ENCODE results near the gene CYP26C1. TPM values are rescaled to one million over a fixed set of nuclear protein-coding genes. Genes with fewer than 3 reads are reported as not detected.

The CYP26C1 gene
- total and polyA plus RNA-seq, 9 of the 15 experiments (the other 6 are each of a cell fraction or from before 2014, with no cell fraction given) = 0.07 to 0.09 (median 0.07) TPM; not detected in 6

- no TSS peak for BruUV-seq (replicated peaks)
- FAIRE-seq = peak; percentile 91
- peaks cover 2 to 11% of the 10 kb centered on the region in 2 experiments; a peak in 3 of 5 replicates for H3K27me3 ChIP-seq (ENCODE audit: control insufficient read depth in 2 of 2, insufficient read depth in 2 of 2, low read length in 2 of 2)
- POLR2A ChIA-PET = interaction anchor here (0.9 kb wide), 1 partner anchor 280 kb away, joined by 3 read pairs; no protein-coding TSS in a partner anchor
- in situ Hi-C loops (cut with MboI) (no loop called here), intact Hi-C loops (cut with micrococcal nuclease) (loop anchor here (1.0 to 10.0 kb wide), 3 partner anchors 71 to 483 kb away; partner anchors contain the start of gene KIF11)
- no peak overlapping the region for H3K9ac ChIP-seq (ENCODE audit: insufficient read depth in 1 of 2, low read depth in 2 of 2, low read length in 2 of 2)
- 1% methylated on average over 5 of the region's 5 CpGs for WGBS (ENCODE audit: insufficient coverage, low coverage, missing lambda C conversion rate)
- no peak overlapping the region for H3K27ac ChIP-seq (ENCODE audit: extremely low read depth, low read depth, low read length)
- H4K20me1 ChIP-seq (replicated peaks; ENCODE audit: control insufficient read depth, insufficient read depth, low read length) = no peaks in the 10 kb centered on the region; the same call in 1 of the 2 replicates
- H3K9me1 ChIP-seq (ENCODE audit: control insufficient read depth, insufficient read depth, low read length) = peaks cover 2% of the 10 kb centered on the region
- no peaks in the 10 kb centered on the region for H3K36me3 ChIP-seq (ENCODE audit: control insufficient read depth, insufficient read depth, low read length)
- peak; percentile 35 to 78 (median 48) for DNase-seq (ENCODE audit: extremely low read depth in 1 of 4, low spot score in 3 of 4)
- H3K4me1 ChIP-seq (replicated peaks in 1 of 2; ENCODE audit: control insufficient read depth in 2 of 2, insufficient read depth in 2 of 2, low read length in 2 of 2) = peaks cover 16 to 25% of the 10 kb centered on the region in 2 experiments; a peak in 4 of 5 replicates
- ATAC-seq = peak; percentile 67
- no peak overlapping the region for H3K4me3 ChIP-seq
- peaks cover 2% of the 10 kb centered on the region; the same call in 1 of the 2 replicates for H3K9me3 ChIP-seq (replicated peaks; ENCODE audit: control insufficient read depth, insufficient read depth, low read depth, low read length)
- H3K79me2 ChIP-seq (ENCODE audit: control insufficient read depth, insufficient read depth, low read length) = no peaks in the 10 kb centered on the region
- no peak overlapping the region for H2AFZ ChIP-seq (ENCODE audit: low read depth, low read length)
- H3K4me2 ChIP-seq (ENCODE audit: insufficient read depth, low read length) = no peak overlapping the region; the same call in 1 of the 2 replicates
- CTCF ChIA-PET (ENCODE audit: low intra/inter-chr PET ratio) = interaction anchor here (0.5 to 0.6 kb wide), 2 partner anchors 274 to 291 kb away, joined by 3 to 7 read pairs; no protein-coding TSS in a partner anchor
- TF ChIP-seq LARP7 (IDR thresholded peaks at IDR 0.05) = no peak
- TF ChIP-seq ZNF766 (CRISPR knock-in tag; conservative IDR thresholded peaks at IDR 0.05) = peak; percentile 77
- TF ChIP-seq ZBTB33 (CRISPR knock-in tag; IDR thresholded peaks at IDR 0.05) = 0 out of 2 replicates have a peak, but pooled peaks have one; percentile 17
- no peak for TF ChIP-seq LCOR (CRISPR knock-in tag; IDR thresholded peaks at IDR 0.05)
- TF ChIP-seq PRMT5 (CRISPR knock-in tag; IDR thresholded peaks at IDR 0.05) = no peak
- peak; percentile 67 for TF ChIP-seq MAFG (tag; conservative IDR thresholded peaks at IDR 0.05)
- peak; percentile 58; the same call in 1 of the 2 replicates for TF ChIP-seq MEF2D (tag; conservative IDR thresholded peaks at IDR 0.05; ENCODE audit: low read depth)
- no peak for TF ChIP-seq HNRNPK (IDR thresholded peaks at IDR 0.05; ENCODE audit: low read depth, low read length, poor library complexity, severe bottlenecking)
- peak; percentile 58; the same call in 1 of the 2 replicates for TF ChIP-seq PYGO2 (tag; IDR thresholded peaks at IDR 0.05)
- TF ChIP-seq NONO (IDR thresholded peaks at IDR 0.05; ENCODE audit: low read depth in 2 of 2, low read length in 1 of 2) = no peak
- peak; percentile 95 for TF ChIP-seq CCNT2 (IDR thresholded peaks at IDR 0.05; ENCODE audit: borderline replicate concordance, extremely low read depth, insufficient read length, low read depth, low read length)
- peak; percentile 97 for TF ChIP-seq TEAD4 (IDR thresholded peaks at IDR 0.05; ENCODE audit: low read length)
- no peak for TF ChIP-seq TEAD4 (CRISPR knock-in tag; IDR thresholded peaks at IDR 0.05; ENCODE audit: borderline replicate concordance)
- no peak for TF ChIP-seq RAD51 (IDR thresholded peaks at IDR 0.05; ENCODE audit: borderline replicate concordance, low read depth)
These were observed 17.3 kb downstream of the CYP26C1 start for GRCh38 chr10:93077860-93078337.

All from K562 (cell line).